OCI-LY1 (cell line): ENCODE data around the gene ZNF660.

Experiments
- EZH2 ChIP-seq: fragments of 200-600 bp; sonication (generic), shearing (Covaris generic); IDR thresholded peaks from 2 replicates; pipeline ENCODE4 v1.8.0; 2017; ENCODE audit warnings: borderline replicate concordance, mixed run types, mild to moderate bottlenecking, antibody characterized with exemption, low read length, moderate library complexity, mixed read lengths
- TF ChIP-seq, protein P1 (sequence below): fragments of 200-600 bp; sonication (generic), shearing (Covaris generic); IDR thresholded peaks from 2 replicates; pipeline ENCODE4 v1.5.1; 2017; ENCODE audit warnings: mild to moderate bottlenecking, antibody characterized with exemption, low read length, moderate library complexity, mixed read lengths

DNA sequence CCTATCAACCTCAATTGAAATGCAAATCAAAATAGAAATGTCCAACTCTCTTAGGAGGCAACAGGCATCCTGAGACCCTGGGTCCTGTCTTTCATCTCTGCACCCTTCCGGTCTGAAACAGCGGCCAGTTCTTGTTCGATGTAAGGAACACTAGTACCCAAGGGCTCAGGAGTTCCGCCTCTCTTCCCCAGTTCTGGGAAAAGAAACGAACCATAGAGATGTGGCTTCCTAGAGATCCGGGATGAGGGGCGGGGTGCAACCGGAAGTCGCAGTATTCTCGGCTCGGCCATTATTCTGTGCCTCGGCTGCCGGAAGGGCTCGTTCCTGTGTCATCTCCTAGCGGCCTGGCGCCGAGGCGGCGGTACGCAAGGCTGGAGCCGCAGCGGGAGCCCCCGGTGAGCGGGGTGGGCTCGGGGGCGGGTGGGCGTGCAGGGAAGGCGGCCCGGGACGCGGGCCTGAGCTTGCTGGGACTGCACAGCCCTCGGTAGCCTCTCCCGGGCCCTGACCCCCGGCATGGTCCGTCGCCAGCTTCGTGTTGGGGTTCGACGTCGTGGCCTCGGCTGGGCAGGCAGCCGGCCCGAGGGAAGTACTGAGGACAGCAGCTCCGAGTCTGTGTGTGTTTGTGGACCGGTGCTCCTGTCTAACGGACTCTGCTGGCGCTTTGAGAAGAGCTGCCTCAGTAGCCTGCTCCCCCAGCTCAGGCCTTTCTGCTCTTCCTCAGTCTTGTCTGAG, 40.2 kb downstream of the ZNF660 start, which contains the start of gene ZNF197:
- TF ChIP-seq, protein P1, sequence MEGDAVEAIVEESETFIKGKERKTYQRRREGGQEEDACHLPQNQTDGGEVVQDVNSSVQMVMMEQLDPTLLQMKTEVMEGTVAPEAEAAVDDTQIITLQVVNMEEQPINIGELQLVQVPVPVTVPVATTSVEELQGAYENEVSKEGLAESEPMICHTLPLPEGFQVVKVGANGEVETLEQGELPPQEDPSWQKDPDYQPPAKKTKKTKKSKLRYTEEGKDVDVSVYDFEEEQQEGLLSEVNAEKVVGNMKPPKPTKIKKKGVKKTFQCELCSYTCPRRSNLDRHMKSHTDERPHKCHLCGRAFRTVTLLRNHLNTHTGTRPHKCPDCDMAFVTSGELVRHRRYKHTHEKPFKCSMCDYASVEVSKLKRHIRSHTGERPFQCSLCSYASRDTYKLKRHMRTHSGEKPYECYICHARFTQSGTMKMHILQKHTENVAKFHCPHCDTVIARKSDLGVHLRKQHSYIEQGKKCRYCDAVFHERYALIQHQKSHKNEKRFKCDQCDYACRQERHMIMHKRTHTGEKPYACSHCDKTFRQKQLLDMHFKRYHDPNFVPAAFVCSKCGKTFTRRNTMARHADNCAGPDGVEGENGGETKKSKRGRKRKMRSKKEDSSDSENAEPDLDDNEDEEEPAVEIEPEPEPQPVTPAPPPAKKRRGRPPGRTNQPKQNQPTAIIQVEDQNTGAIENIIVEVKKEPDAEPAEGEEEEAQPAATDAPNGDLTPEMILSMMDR, result no peak
- no peak for TF ChIP-seq EZH2
